Bronchial epithelial cell (primary cell): Measurements from ENCODE around the gene TBL2. TPM values are rescaled to one million over a fixed set of nuclear protein-coding genes. Genes with fewer than 3 reads are reported as not detected.

Source experiments
- DNase-seq: peaks from one replicate; pipeline ENCODE4 v3.0.0-alpha.2; 2010; ENCODE audit warnings: low read depth
- FAIRE-seq: peaks from 2 replicates; lab custom pipeline; 2011; peaks lifted over from hg19 to GRCh38; lab: Jason Lieb, UNC
- H3K27me3 ChIP-seq: 2 replicates; pipeline ENCODE4 v1.5.1; 2011; ENCODE audit warnings: low read length; ENCODE audit not compliant: control insufficient read depth, insufficient read depth
- H3K36me3 ChIP-seq: 2 replicates; pipeline ENCODE4 v1.5.1; 2011; ENCODE audit warnings: low read length; ENCODE audit not compliant: control insufficient read depth, insufficient read depth
- H3K4me3 ChIP-seq: 2 replicates; pipeline ENCODE4 v1.5.1; 2011; ENCODE audit warnings: mild to moderate bottlenecking, low read depth, low read length, control low read depth
- CTCF ChIP-seq: IDR thresholded peaks from 2 replicates; pipeline ENCODE4 v1.5.1; 2011; ENCODE audit warnings: mild to moderate bottlenecking, moderate library complexity, low read length, control low read depth, inconsistent platforms; ENCODE audit not compliant: insufficient read depth, severe bottlenecking
- total RNA-seq: library from RNA; depleted of rRNA; stranded (reverse); fragments of >200 nt; gene quantifications from 2 replicates; pipeline ENCODE4 v1.2.1, GENCODE V29; 2014

Gene TBL2
- total RNA-seq, 1 donor from 2014 or later = 78.7 TPM

- Histone ChIP-seq H3K36me3 (no peaks in the 10 kb centered on the region), H3K27me3 (peaks cover 6% of the 10 kb centered on the region), H3K4me3 (no peak overlapping the region)
- FAIRE-seq = no peak
- DNase-seq = no peak
- TF ChIP-seq CTCF = peak; percentile 86
These were observed 28.7 kb upstream of the TBL2 start for GRCh38 chr7:73606801-73607691.

GRCh38 chr7:73605601-73606220 lies 27.3 kb upstream of the TBL2 start:
- Histone ChIP-seq H3K27me3 (peaks cover 8% of the 10 kb centered on the region), H3K36me3 (no peaks in the 10 kb centered on the region), H3K4me3 (no peak overlapping the region)
- FAIRE-seq (no peak), DNase-seq (no peak)
- no peak for TF ChIP-seq CTCF

- H3K27me3 ChIP-seq = peaks cover 8% of the 10 kb centered on the region
- no peaks in the 10 kb centered on the region for H3K36me3 ChIP-seq
- no peak for TF ChIP-seq CTCF
- FAIRE-seq (no peak), DNase-seq (peak; percentile 44)
- no peak overlapping the region for H3K4me3 ChIP-seq
These were observed 24.6 kb upstream of the TBL2 start for GRCh38 chr7:73602721-73603651.

- DNase-seq (no peak), FAIRE-seq (no peak)
- TF ChIP-seq CTCF = no peak
- H3K4me3 ChIP-seq = no peak overlapping the region
- H3K36me3 ChIP-seq = no peaks in the 10 kb centered on the region
- H3K27me3 ChIP-seq = peaks cover 9% of the 10 kb centered on the region
These were observed 21.5 kb upstream of the TBL2 start for GRCh38 chr7:73599916-73600315.

- H3K27me3 ChIP-seq = peaks cover 9% of the 10 kb centered on the region
- no peak overlapping the region for H3K4me3 ChIP-seq
- H3K36me3 ChIP-seq = no peaks in the 10 kb centered on the region
- no peak for FAIRE-seq
- no peak for DNase-seq
- no peak for TF ChIP-seq CTCF
These were observed 20.9 kb upstream of the TBL2 start for GRCh38 chr7:73599151-73599882.
